Neural progenitor cell (in vitro differentiated cells): ENCODE data around the gene ORMDL3.

Experiments used
- CTCF ChIP-seq: fragments of 200-600 bp; sonication (generic); IDR thresholded peaks from 2 replicates; pipeline ENCODE4 v1.5.1; 2017; ENCODE audit warnings: antibody characterized with exemption, mild to moderate bottlenecking
- EZH2 ChIP-seq: fragments of 200-600 bp; sonication (generic); IDR thresholded peaks from 2 replicates; pipeline ENCODE4 v1.6.1; 2017; ENCODE audit warnings: antibody characterized with exemption, mild to moderate bottlenecking, moderate library complexity

- no peak for TF ChIP-seq CTCF
- no peak for TF ChIP-seq EZH2
These were observed 17.0 kb upstream of the ORMDL3 start for GRCh38 chr17:39944393-39944711.
